Erythroblast (primary cell): Measurements from ENCODE around the gene ANKZF1.

Source experiments
- DNase-seq, 2 experiments: peaks; one replicate each; lab custom pipeline; 2025; lab: John Stamatoyannopoulos, UW
- GATA1 ChIP-seq: IDR thresholded peaks from 2 replicates; pipeline ENCODE4 v1.6.1; 2011; ENCODE audit warnings: low read depth, mild to moderate bottlenecking, control low read depth, low read length, moderate library complexity
- POLR2A ChIP-seq: IDR thresholded peaks from 2 replicates; pipeline ENCODE4 v1.6.1; 2011; ENCODE audit warnings: mild to moderate bottlenecking, low read length

ANKZF1 gene

GRCh38 chr2:219281588-219281987 lies 52.0 kb downstream of the ANKZF1 start:
- TF ChIP-seq GATA1 (no peak), POLR2A (no peak)
- DNase-seq = no peak

- no peak for TF ChIP-seq POLR2A
- TF ChIP-seq GATA1 = no peak
- no peak for DNase-seq
Measured at GRCh38 chr2:219282375-219282774, 52.8 kb downstream of the ANKZF1 start.

DNA sequence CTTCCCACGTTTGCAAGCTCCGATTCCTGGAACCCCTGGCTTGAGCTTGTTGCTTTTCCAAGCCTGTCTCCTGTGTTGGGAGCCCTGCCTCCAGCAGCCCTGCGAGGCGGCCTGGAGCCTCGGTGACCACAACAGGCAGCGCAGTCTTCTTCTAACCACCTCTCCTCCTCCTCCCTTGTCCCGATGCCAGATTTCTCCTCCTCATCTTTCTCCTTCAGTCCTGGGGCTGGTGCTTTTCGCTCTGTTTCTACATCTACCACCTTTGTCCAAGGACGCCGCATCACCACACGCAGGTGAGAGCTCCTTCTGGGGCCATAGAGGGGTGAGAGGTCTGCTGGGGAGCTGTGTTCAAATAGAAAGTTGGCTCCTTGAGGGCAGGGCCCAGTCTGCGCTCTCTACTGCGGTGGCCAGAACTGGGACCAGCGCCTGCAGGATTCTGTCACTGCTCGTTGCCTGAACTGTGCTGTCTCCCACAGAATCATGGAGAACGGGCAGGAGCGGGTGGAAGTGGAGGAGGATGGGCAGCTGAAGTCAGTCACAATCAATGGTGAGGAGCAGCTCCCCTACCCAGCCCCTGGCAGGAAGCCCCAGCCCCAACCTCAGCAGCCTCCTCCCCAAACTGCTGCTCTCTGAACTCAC lies 53.5 kb downstream of the ANKZF1 start:
- TF ChIP-seq POLR2A = no peak
- TF ChIP-seq GATA1 = no peak
- no peak for DNase-seq

DNA sequence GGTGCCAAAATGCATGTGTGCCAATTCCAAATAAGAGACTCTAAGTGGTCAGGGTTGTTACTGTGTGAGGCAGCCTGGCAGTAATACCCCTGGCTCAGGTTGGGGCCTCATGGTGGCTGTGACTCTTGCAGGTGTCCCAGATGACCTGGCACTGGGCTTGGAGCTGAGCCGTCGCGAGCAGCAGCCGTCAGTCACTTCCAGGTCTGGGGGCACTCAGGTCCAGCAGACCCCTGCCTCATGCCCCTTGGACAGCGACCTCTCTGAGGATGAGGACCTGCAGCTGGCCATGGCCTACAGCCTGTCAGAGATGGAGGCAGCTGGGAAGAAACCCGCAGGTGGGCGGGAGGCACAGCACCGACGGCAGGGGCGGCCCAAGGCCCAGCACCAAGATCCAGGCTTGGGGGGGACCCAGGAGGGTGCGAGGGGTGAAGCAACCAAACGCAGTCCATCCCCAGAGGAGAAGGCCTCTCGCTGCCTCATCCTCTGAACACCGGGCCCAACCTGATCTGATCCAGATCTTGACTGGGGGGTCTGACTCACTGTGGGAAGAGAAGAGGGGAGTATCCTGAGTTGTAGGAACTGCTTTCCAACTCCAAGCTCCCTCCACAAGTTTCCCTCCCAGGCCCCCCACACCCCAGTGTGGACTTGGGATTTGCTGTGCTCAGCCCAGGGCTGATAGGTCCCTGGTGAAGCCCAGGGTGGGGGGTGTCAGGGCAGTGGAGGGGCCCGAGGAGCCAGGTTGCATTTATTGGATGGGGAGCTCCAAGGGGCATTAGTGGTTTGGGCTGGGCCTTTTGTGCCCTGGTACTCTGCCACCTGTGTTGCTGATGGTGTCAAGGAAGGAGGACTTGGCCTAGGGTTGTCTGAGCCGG lies 55.1 kb downstream of the ANKZF1 start:
- no peak for DNase-seq
- TF ChIP-seq GATA1 = no peak
- no peak for TF ChIP-seq POLR2A

- no peak for TF ChIP-seq POLR2A
- no peak for DNase-seq
Measured at GRCh38 chr2:219285373-219285735, 55.7 kb downstream of the ANKZF1 start.

GRCh38 chr2:219285894-219286425 lies 56.4 kb downstream of the ANKZF1 start:
- TF ChIP-seq POLR2A (no peak), GATA1 (no peak)
- DNase-seq = no peak
